GM12878 (cell line): ENCODE measurements around the gene ZNF574. TPM values are rescaled to one million over a fixed set of nuclear protein-coding genes. Genes with fewer than 3 reads are reported as not detected.

ENCODE experiments used
- ATAC-seq: fragments of 200-7000 bp; cut with Tn5 transposase; 3 replicates; pipeline ENCODE4 v1.9.1; 2020; ENCODE audit warnings: mild to moderate bottlenecking, moderate library complexity
- BruUV-seq: library from RNA; stranded (reverse); fragments of 400-500 nt; replicated peaks from 2 replicates; lab custom pipeline; 2021; lab: Mats Ljungman, UMichigan
- CTCF ChIA-PET: fragments of 300-600 bp; sonication (Branson Sonifier 250); formaldehyde crosslinking; extraction: SDS; loops from one replicate; lab custom pipeline; 2021; ENCODE audit warnings: inconsistent platforms; lab: Yijun Ruan, JAX
- POLR2A ChIA-PET: fragments of 350-600 bp; formaldehyde crosslinking; extraction: SDS; loops from one replicate; lab custom pipeline; 2021; ENCODE audit warnings: inconsistent platforms; lab: Charles Lee
- RAD21 ChIA-PET: fragments of 300-600 bp; sonication (Branson Sonifier 250); formaldehyde crosslinking; loops from one replicate; lab custom pipeline; 2023; ENCODE audit warnings: antibody characterized with exemption; ENCODE audit not compliant: unreplicated experiment; lab: Charles Lee
- SMC1A ChIA-PET: fragments of 300-600 bp; sonication (Branson Sonifier 250); formaldehyde crosslinking; loops from one replicate; lab custom pipeline; 2023; ENCODE audit not compliant: unreplicated experiment, uncharacterized antibody; lab: Charles Lee
- DNase-seq: peaks from one replicate; pipeline ENCODE4 v3.0.0-alpha.2; 2011; ENCODE audit warnings: low read depth, low spot score
- FAIRE-seq: peaks from 3 replicates; lab custom pipeline; 2011; peaks lifted over from hg19 to GRCh38; lab: Jason Lieb, UNC
- H2AFZ ChIP-seq: 2 replicates; pipeline ENCODE4 v1.6.0; 2011; ENCODE audit warnings: low read depth, low read length, control low read depth; ENCODE audit not compliant: control insufficient read depth
- H3K27ac ChIP-seq: 2 replicates; pipeline ENCODE4 v1.5.1; 2011; ENCODE audit warnings: control low read depth; ENCODE audit not compliant: control insufficient read depth, insufficient read depth
- H3K27me3 ChIP-seq, 2 experiments: replicated peaks in 1 of 2; 2 replicates each; pipeline versions ENCODE4 v1.6.0 to v1.6.1; 2011; ENCODE audit warnings: low read length in 1 of 2; ENCODE audit not compliant: control insufficient read depth in 2 of 2, insufficient read depth in 2 of 2
- H3K36me3 ChIP-seq, 2 experiments: 2 replicates each; pipeline ENCODE4 v1.5.1; 2011; ENCODE audit warnings: low read length in 1 of 2; ENCODE audit not compliant: control insufficient read depth in 2 of 2, insufficient read depth in 2 of 2
- H3K4me1 ChIP-seq: 2 replicates; pipeline ENCODE4 v1.6.1; 2011; ENCODE audit warnings: mild to moderate bottlenecking, low read length, moderate library complexity, mixed read lengths; ENCODE audit not compliant: control insufficient read depth, insufficient read depth
- H3K4me2 ChIP-seq: 2 replicates; pipeline ENCODE4 v1.6.0; 2011; ENCODE audit warnings: control low read depth; ENCODE audit not compliant: control insufficient read depth, insufficient read depth
- H3K4me3 ChIP-seq: fragments of 200-600 bp; sonication (generic); 2 replicates; pipeline ENCODE4 v1.5.1; 2016
- H3K79me2 ChIP-seq: 2 replicates; pipeline ENCODE4 v1.6.0; 2011; ENCODE audit warnings: low read length; ENCODE audit not compliant: control insufficient read depth, insufficient read depth
- H3K9ac ChIP-seq: 2 replicates; pipeline ENCODE4 v1.8.0; 2011; ENCODE audit warnings: low read length, control low read depth, mixed read lengths; ENCODE audit not compliant: control insufficient read depth, insufficient read depth
- H3K9me3 ChIP-seq: replicated peaks from 3 replicates; pipeline ENCODE4 v1.5.1; 2011; ENCODE audit warnings: mild to moderate bottlenecking, low read length; ENCODE audit not compliant: control insufficient read depth, insufficient read depth
- H4K20me1 ChIP-seq: 2 replicates; pipeline ENCODE4 v1.6.0; 2011; ENCODE audit not compliant: control insufficient read depth, insufficient read depth
- CBX5 ChIP-seq: sonication (generic); IDR thresholded peaks from 2 replicates; pipeline ENCODE4 v1.6.1; 2016; ENCODE audit warnings: low read depth, moderate library complexity, mild to moderate bottlenecking, inconsistent platforms
- CEBPZ ChIP-seq: fragments of 150-350 bp; IDR thresholded peaks from 2 replicates; pipeline ENCODE4 v1.6.1; 2016; ENCODE audit warnings: low read depth, low read length
- CHD1 ChIP-seq: IDR thresholded peaks from 2 replicates; pipeline ENCODE4 v1.6.1; 2012; ENCODE audit warnings: low read depth, low read length, improper control_type of control experiment
- IRF4 ChIP-seq: IDR thresholded peaks from 2 replicates; pipeline ENCODE4 v1.6.1; 2011; ENCODE audit warnings: low read depth, low read length
- JUNB ChIP-seq: IDR thresholded peaks from 2 replicates; pipeline ENCODE4 v1.6.1; 2016; ENCODE audit warnings: antibody characterized with exemption, mild to moderate bottlenecking
- KDM1A ChIP-seq: fragments of 200-600 bp; sonication (generic); IDR thresholded peaks from 2 replicates; pipeline ENCODE4 v1.6.1; 2016; ENCODE audit warnings: borderline replicate concordance
- MTA3 ChIP-seq: IDR thresholded peaks from 2 replicates; pipeline ENCODE4 v1.6.1; 2012; ENCODE audit warnings: low read length, inconsistent platforms, borderline replicate concordance
- POLR2AphosphoS2 ChIP-seq: IDR thresholded peaks from 2 replicates; pipeline ENCODE4 v1.6.1; 2011; ENCODE audit warnings: low read depth, mild to moderate bottlenecking, low read length, improper control_type of control experiment, moderate library complexity
- SP1 ChIP-seq: IDR thresholded peaks from one replicate; pipeline ENCODE4 v1.6.1; 2011; ENCODE audit warnings: low read depth, low read length
- TCF3 ChIP-seq: IDR thresholded peaks from 2 replicates; pipeline ENCODE4 v1.6.1; 2012; ENCODE audit warnings: low read depth, mild to moderate bottlenecking, low read length, borderline replicate concordance; ENCODE audit not compliant: insufficient read depth
- WRNIP1 ChIP-seq: IDR thresholded peaks from 2 replicates; pipeline ENCODE4 v1.6.1; 2011; ENCODE audit warnings: low read depth, low read length, improper control_type of control experiment, borderline replicate concordance
- WGBS: methylation state at CpG from one replicate; pipeline ENCODE4 v1.1.6; 2016; ENCODE audit warnings: low lambda C conversion rate; ENCODE audit not compliant: insufficient replicate concordance, insufficient coverage; ENCODE audit errors: missing lambda C conversion rate; 5-methylcytosine and 5-hydroxymethylcytosine counted together
- in situ Hi-C: fragments of 300-500 bp; cut with MboI; formaldehyde crosslinking; loops from 9 replicates; pipeline ENCODE4 v1.14.3; 2018; ENCODE audit warnings: mixed read lengths
- intact Hi-C: fragments of 100-400 bp; cut with micrococcal nuclease; formaldehyde crosslinking; loops from one replicate; pipeline ENCODE4 v1.14.2; 2022; ENCODE audit not compliant: unreplicated experiment
- polyA plus RNA-seq, 11 experiments: library from polyadenylated mRNA; depleted of rRNA in 4 of 11; unstranded in 6 of 11; stranded (reverse) in 5 of 11; fragments of >200 nt; fragmentation: Nextera tagmentation in 4 of 11; fragmentation: Illumina TruSeq in 1 of 11; extraction: Ambion mirVana in 4 of 11; extraction: Trizol in 1 of 11; gene quantifications; 1 replicate in 1 of 11; 2 replicates in 10 of 11; pipeline versions ENCODE4 v1.2.1 to v1.2.3, GENCODE V29; 2011 to 2016; ENCODE audit warnings: inconsistent platforms in 2 of 11, missing spikeins in 2 of 11, low read depth in 1 of 11
- total RNA-seq, 4 experiments: library from RNA; depleted of rRNA in 3 of 4; stranded (reverse); fragments of >200 nt in 3 of 4; fragmentation: Illumina TruSeq in 1 of 4; extraction: Trizol in 1 of 4; gene quantifications; 2 replicates each; pipeline versions ENCODE4 v1.2.1 to v1.2.3, GENCODE V29; 2013 to 2021

The ZNF574 gene
- total and polyA plus RNA-seq, 10 of the 15 experiments (the other 5 are each of a cell fraction or from before 2014, with no cell fraction given): 0.32 to 25.6 (median 11.4) TPM

- H4K20me1 ChIP-seq: no peaks in the 10 kb centered on the region
These were observed 10.3 kb downstream of the ZNF574 start for GRCh38 chr19:42086188-42086736.

More at GRCh38 chr19:42086188-42086736, 10.3 kb downstream of the ZNF574 start:
- H3K4me1 ChIP-seq: peaks cover 30% of the 10 kb centered on the region
- ChIA-PET RAD21 (no interaction called here), SMC1A (no interaction called here), CTCF (no interaction called here), POLR2A (no interaction called here)
- H3K4me3 ChIP-seq: no peak overlapping the region
- intact Hi-C loops: no loop called here
- no peaks in the 10 kb centered on the region for H3K79me2 ChIP-seq
- FAIRE-seq (no peak), ATAC-seq (no peak), DNase-seq (no peak)
- H2AFZ ChIP-seq: no peak overlapping the region
- no peak overlapping the region for H3K4me2 ChIP-seq
- no peak overlapping the region for H3K9ac ChIP-seq
- no peaks in the 10 kb centered on the region for H3K27me3 ChIP-seq
- WGBS: 55% methylated on average over 9 of the region's 9 CpGs
- in situ Hi-C loops: no loop called here
- TF ChIP-seq KDM1A (no peak), POLR2AphosphoS2 (peak; percentile 79), SP1 (no peak), JUNB (no peak), WRNIP1 (no peak), MTA3 (0 out of 2 replicates have a peak, but pooled peaks have one; percentile 37), CEBPZ (no peak), IRF4 (no peak), CBX5 (no peak), CHD1 (no peak), TCF3 (no peak)
- no peak overlapping the region for H3K27ac ChIP-seq
- peaks cover 2 to 6% of the 10 kb centered on the region in 2 experiments; a peak in 3 of 4 replicates for H3K36me3 ChIP-seq
- no peaks in the 10 kb centered on the region for H3K9me3 ChIP-seq
- no TSS peak for BruUV-seq
